ENCODE results near the gene TNFAIP8. TPM values are rescaled to one million over a fixed set of nuclear protein-coding genes. Genes with fewer than 3 reads are reported as not detected.

The TNFAIP8 gene
- total and polyA plus RNA-seq, 9 of the 15 experiments (the other 6 are each of a cell fraction or from before 2014, with no cell fraction given) = 29.9 to 52.2 (median 44.8) TPM

DNA sequence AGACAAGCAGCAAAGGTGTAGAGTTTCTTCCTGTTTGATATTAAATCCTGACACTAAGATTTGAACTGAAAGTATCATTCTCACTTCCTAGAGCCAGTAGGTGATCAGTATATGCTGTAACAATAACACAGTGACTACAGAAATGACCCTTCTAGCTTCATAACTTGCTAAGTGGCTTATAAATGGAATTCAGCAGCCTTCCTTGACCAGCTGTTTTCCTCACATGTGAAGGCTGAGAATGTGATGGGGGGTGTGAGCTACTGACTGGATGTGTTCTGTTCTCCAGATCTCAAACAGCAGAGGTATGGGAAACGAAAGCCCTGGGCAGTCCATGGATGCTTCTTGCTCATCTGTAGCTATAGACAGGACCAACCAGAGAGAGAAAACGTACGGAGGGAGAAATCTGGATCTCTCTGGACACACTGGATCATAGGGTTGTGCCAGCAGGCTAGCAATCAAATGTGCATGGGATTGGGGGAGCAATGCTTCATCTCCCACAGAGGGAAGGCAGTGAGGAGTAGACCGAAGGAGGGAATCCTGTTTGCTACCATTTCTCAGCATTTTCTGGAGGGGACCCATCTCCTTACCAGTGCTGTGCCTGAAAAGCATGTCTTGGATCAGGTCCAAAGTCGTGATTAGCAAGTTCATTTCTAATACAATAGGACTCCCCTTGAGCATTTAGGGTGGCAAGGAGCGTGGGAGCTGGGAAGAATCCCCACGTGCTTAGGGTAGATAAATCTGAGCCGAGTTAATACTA lies 39.4 kb downstream of the TNFAIP8 start:
- intact Hi-C loops (cut with micrococcal nuclease) (no loop called here), in situ Hi-C loops (cut with MboI) (no loop called here)
- WGBS (ENCODE audit: insufficient coverage, low coverage, missing lambda C conversion rate) = 72% methylated on average over 8 of the region's 8 CpGs
- CTCF ChIA-PET (ENCODE audit: low intra/inter-chr PET ratio) = interaction anchor here (0.6 kb wide), 1 partner anchor 407 kb away, joined by 3 read pairs; the partner anchor contains the start of gene DTWD2
- Histone ChIP-seq H3K9me1 (ENCODE audit: control insufficient read depth, insufficient read depth, low read length) (no peaks in the 10 kb centered on the region), H3K36me3 (ENCODE audit: control insufficient read depth, insufficient read depth, low read length) (peaks cover 17% of the 10 kb centered on the region), H3K27ac (ENCODE audit: extremely low read depth, low read depth, low read length) (no peak overlapping the region), H3K4me2 (ENCODE audit: insufficient read depth, low read length) (no peak overlapping the region), H3K79me2 (ENCODE audit: control insufficient read depth, insufficient read depth, low read length) (no peaks in the 10 kb centered on the region), H3K27me3 (ENCODE audit: control insufficient read depth in 2 of 2, insufficient read depth in 2 of 2, low read length in 2 of 2) (no peaks in the 10 kb centered on the region), H3K4me3 (no peak overlapping the region), H3K9me3 (replicated peaks; ENCODE audit: control insufficient read depth, insufficient read depth, low read depth, low read length) (no peaks in the 10 kb centered on the region), H2AFZ (ENCODE audit: low read depth, low read length) (no peak overlapping the region), H3K9ac (ENCODE audit: insufficient read depth in 1 of 2, low read depth in 2 of 2, low read length in 2 of 2) (no peak overlapping the region), H3K4me1 (replicated peaks in 1 of 2; ENCODE audit: control insufficient read depth in 2 of 2, insufficient read depth in 2 of 2, low read length in 2 of 2) (peaks cover 0 to 12% of the 10 kb centered on the region in 2 experiments; a peak in 3 of 5 replicates), H4K20me1 (replicated peaks; ENCODE audit: control insufficient read depth, insufficient read depth, low read length) (no peaks in the 10 kb centered on the region)
- no peak for TF ChIP-seq E4F1 (CRISPR knock-in tag; IDR thresholded peaks at IDR 0.05; ENCODE audit: borderline replicate concordance)
- TF ChIP-seq NFIC (IDR thresholded peaks at IDR 0.05) = peak; percentile 57
- TF ChIP-seq NCOA1 (IDR thresholded peaks at IDR 0.05; ENCODE audit: low read depth) = no peak
- DNase-seq (ENCODE audit: extremely low read depth in 1 of 4, low spot score in 3 of 4) = no peak
- peak; percentile 12 for ATAC-seq
- BruUV-seq (replicated peaks) = no TSS peak
- FAIRE-seq = no peak
- POLR2A ChIA-PET = no interaction called here
